ENCODE data around the gene PARD3. TPM values are rescaled to one million over a fixed set of nuclear protein-coding genes. Genes with fewer than 3 reads are reported as not detected.

The PARD3 gene
- total RNA-seq, 4 donors from 2014 or later = 150 to 172 (median 165) TPM

DNA sequence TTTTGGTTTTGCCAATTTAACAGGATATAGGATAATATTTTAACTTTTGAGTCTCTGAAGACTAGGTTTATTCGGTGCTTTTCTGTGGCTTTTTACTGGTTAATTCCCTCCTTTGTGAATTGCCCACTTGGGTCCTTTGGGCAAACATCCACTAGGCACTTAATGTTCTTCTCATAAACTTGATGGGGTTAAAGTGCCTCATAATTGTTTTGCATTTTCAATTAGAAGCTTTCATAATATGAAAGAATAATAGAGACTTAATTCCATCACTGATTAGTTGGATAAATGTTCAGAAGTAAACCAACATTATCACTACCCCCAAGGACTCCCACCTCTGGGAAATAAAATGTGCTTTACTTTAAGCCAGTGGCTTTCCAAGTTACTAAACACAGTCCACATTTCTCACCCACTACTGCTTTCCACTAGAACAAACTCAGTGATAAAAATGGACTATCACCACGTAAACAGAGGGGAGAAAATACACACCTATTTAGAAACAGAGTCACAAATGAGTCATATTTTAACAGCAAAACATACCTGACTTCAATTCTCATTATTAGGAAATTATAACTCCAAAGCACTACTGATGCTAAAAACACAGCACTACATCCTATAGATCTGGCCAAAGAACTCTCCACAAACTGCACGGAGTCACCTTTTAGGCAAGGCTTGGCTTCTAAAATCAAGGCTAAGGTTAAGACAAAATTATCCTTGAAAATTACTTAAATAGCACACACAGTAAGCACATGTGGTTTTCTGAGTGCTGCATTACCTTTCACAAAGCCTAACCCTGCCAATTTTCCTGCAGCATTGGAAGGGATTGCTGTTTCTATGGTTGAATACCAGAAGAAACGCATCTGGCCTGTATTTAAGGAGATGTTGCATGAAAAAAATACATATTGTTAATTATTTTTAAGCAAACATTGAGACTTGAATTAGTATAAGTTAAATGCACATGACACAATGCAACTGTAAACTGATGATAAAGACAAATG lies 41.2 kb downstream of the PARD3 start:
- DNase-seq (ENCODE audit: low spot score in 2 of 2) = no peak
- no peak for TF ChIP-seq POLR2A (IDR thresholded peaks at IDR 0.05)
- TF ChIP-seq, protein P1, sequence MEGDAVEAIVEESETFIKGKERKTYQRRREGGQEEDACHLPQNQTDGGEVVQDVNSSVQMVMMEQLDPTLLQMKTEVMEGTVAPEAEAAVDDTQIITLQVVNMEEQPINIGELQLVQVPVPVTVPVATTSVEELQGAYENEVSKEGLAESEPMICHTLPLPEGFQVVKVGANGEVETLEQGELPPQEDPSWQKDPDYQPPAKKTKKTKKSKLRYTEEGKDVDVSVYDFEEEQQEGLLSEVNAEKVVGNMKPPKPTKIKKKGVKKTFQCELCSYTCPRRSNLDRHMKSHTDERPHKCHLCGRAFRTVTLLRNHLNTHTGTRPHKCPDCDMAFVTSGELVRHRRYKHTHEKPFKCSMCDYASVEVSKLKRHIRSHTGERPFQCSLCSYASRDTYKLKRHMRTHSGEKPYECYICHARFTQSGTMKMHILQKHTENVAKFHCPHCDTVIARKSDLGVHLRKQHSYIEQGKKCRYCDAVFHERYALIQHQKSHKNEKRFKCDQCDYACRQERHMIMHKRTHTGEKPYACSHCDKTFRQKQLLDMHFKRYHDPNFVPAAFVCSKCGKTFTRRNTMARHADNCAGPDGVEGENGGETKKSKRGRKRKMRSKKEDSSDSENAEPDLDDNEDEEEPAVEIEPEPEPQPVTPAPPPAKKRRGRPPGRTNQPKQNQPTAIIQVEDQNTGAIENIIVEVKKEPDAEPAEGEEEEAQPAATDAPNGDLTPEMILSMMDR (IDR thresholded peaks at IDR 0.05) = no peak
- WGBS, 2 donors = 59 to 77% methylated on average over 4 of the region's 4 CpGs
- H3K4me3 ChIP-seq (ENCODE audit: low read depth, poor library complexity, severe bottlenecking) = no peak overlapping the region
- intact Hi-C loops (cut with DNase I; ENCODE audit: low total_unique reads) = no loop called here

DNA sequence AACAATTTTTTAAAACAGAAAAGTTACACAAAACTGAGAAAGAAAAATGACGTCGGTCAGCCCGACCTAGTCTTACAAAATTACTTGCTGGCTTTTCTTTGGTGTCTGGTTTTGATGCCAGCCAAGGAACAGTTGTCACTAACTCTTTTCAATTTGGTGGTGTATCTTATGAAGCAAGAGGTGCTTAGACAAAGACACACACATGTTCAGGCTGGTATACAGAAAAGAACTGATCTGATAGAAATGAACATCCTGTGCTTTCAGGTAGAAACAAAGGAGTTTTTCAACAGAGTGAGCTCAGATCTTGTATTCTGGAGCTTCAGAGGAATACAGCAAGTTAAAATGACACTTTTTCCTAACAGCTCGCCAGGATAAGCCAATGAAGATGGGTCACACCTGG lies 43.6 kb downstream of the PARD3 start:
- 36 to 49% methylated on average over 4 of the region's 4 CpGs for WGBS, 2 donors
- no peak for DNase-seq (ENCODE audit: low spot score in 2 of 2)
- TF ChIP-seq, protein P1 (IDR thresholded peaks at IDR 0.05) = no peak
- TF ChIP-seq POLR2A (IDR thresholded peaks at IDR 0.05) = no peak
- intact Hi-C loops (cut with DNase I; ENCODE audit: low total_unique reads) = no loop called here
- H3K4me3 ChIP-seq (ENCODE audit: low read depth, poor library complexity, severe bottlenecking) = no peak overlapping the region

DNA sequence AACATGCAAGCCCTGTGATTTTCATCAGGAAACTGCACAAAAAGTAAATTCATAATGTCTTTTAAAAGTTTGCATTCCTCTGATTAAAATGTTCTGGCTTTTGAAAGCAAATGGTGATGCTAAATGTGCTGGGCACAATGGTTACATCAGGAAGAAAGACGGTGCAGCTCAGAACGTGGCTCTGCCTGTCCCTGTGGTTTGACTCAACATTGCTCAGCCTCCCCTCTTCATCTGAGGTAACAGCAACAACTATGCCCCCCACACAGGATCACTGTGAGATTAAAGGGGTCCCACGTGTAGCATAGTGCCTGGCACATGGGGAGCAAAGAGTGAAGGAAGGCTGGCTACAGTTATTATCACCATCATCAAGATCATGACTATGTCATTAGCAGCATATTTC lies 44.0 kb downstream of the PARD3 start:
- no peak overlapping the region for H3K4me3 ChIP-seq (ENCODE audit: low read depth, poor library complexity, severe bottlenecking)
- no peak for DNase-seq (ENCODE audit: low spot score in 2 of 2)
- WGBS, 2 donors = 45 to 51% methylated on average over 3 of the region's 3 CpGs
- intact Hi-C loops (cut with DNase I; ENCODE audit: low total_unique reads) = no loop called here
- TF ChIP-seq, protein P1 (IDR thresholded peaks at IDR 0.05) = no peak
- no peak for TF ChIP-seq POLR2A (IDR thresholded peaks at IDR 0.05)

DNA sequence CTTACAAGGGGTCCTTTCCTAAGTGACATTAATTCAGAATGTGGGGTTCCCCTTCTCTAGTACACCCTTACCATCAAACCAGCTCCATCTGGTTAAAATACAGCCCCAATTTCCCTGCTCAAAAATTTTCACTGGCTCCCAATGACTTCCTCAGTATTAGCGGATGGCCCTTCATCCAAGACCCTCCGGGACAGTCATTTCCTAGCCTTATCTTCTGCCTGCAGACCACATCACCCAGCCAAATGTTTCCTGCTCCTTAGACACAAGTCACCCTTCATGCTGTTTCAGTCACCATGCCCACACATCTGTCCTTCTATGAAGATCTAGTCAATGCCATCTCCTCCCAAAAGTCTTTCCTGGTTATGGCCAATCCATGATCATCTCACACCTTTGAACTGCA lies 45.2 kb downstream of the PARD3 start:
- no peak overlapping the region for H3K4me3 ChIP-seq (ENCODE audit: low read depth, poor library complexity, severe bottlenecking)
- 50 to 70% methylated on average over 2 of the region's 2 CpGs for WGBS, 2 donors
- intact Hi-C loops (cut with DNase I; ENCODE audit: low total_unique reads) = no loop called here
- no peak for DNase-seq (ENCODE audit: low spot score in 2 of 2)
- no peak for TF ChIP-seq POLR2A (IDR thresholded peaks at IDR 0.05)
- TF ChIP-seq, protein P1 (IDR thresholded peaks at IDR 0.05) = no peak

DNA sequence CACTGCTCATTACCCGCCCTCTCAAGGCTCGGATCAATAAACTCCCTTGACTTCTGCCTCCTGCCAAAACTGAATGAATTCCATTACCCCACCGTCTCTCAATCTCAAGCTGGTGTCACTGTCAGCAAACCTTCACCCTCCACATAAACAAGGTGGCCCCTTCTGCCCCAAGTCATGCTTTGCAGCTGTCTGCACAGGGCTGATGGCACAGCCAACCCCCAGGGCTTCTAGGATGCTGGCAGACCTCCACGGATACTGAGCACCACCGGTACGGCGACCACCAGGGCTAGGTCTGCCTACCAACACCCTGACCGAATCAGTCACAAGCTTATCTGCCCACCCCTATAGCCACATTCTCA lies 46.1 kb downstream of the PARD3 start:
- TF ChIP-seq, protein P1 (IDR thresholded peaks at IDR 0.05) = no peak
- no peak for TF ChIP-seq POLR2A (IDR thresholded peaks at IDR 0.05)
- no peak overlapping the region for H3K4me3 ChIP-seq (ENCODE audit: low read depth, poor library complexity, severe bottlenecking)
- no peak for DNase-seq (ENCODE audit: low spot score in 2 of 2)
- intact Hi-C loops (cut with DNase I; ENCODE audit: low total_unique reads) = no loop called here
- 52 to 55% methylated on average over 8 of the region's 8 CpGs for WGBS, 2 donors
